Measurements from ENCODE around the gene DAP. TPM values are rescaled to one million over a fixed set of nuclear protein-coding genes. Genes with fewer than 3 reads are reported as not detected.
A peak's percentile ranks its signal among the peaks of the same experiment; 100 is the strongest.

DAP gene
- total and polyA plus RNA-seq, 5 donors, result 43.2 to 77.0 (median 55.8) TPM

GRCh38 chr5:10709933-10710332 lies 51.1 kb downstream of the DAP start:
- no peak overlapping the region for H3K27ac ChIP-seq (ENCODE audit: low read length)
- H3K4me1 ChIP-seq (ENCODE audit: control insufficient read depth, insufficient read depth, low read length), result no peaks in the 10 kb centered on the region
- H3K9me3 ChIP-seq (ENCODE audit: control insufficient read depth, low read length), result peaks cover 1% of the 10 kb centered on the region
- no peak for DNase-seq
- H3K27me3 ChIP-seq (ENCODE audit: control insufficient read depth, insufficient read depth), result no peaks in the 10 kb centered on the region
- H3K4me3 ChIP-seq (ENCODE audit: low read length), result no peak overlapping the region
- intact Hi-C loops (cut with DNase I), result loop anchor here in 1 of 4 donors (10.0 kb wide), 1 partner anchor 45 kb away; no protein-coding TSS in a partner anchor
- 77% methylated on average over 8 of the region's 8 CpGs for WGBS
- ATAC-seq, result no peak

- intact Hi-C loops (cut with DNase I), result loop anchor here in 1 of 4 donors (10.0 kb wide), 1 partner anchor 45 kb away; no protein-coding TSS in a partner anchor
- DNase-seq (no peak), ATAC-seq (no peak)
- WGBS, result 90% methylated on average over 4 of the region's 4 CpGs
- H3K27ac ChIP-seq (ENCODE audit: low read length), result no peak overlapping the region
- H3K4me1 ChIP-seq (ENCODE audit: control insufficient read depth, insufficient read depth, low read length), result no peaks in the 10 kb centered on the region
- peaks cover 1% of the 10 kb centered on the region for H3K9me3 ChIP-seq (ENCODE audit: control insufficient read depth, low read length)
- no peaks in the 10 kb centered on the region for H3K27me3 ChIP-seq (ENCODE audit: control insufficient read depth, insufficient read depth)
- no peak overlapping the region for H3K4me3 ChIP-seq (ENCODE audit: low read length)
These were observed 51.6 kb downstream of the DAP start for GRCh38 chr5:10709409-10709808.

- Histone ChIP-seq H3K9me3 (ENCODE audit: control insufficient read depth, low read length) (peaks cover 1% of the 10 kb centered on the region), H3K27ac (ENCODE audit: low read length) (no peak overlapping the region), H3K27me3 (ENCODE audit: control insufficient read depth, insufficient read depth) (no peaks in the 10 kb centered on the region), H3K4me3 (ENCODE audit: low read length) (no peak overlapping the region), H3K4me1 (ENCODE audit: control insufficient read depth, insufficient read depth, low read length) (peaks cover 2% of the 10 kb centered on the region)
- ATAC-seq (no peak), DNase-seq (no peak)
- intact Hi-C loops (cut with DNase I), result loop anchor here in 1 of 4 donors (10.0 kb wide), 1 partner anchor 46 kb away; no protein-coding TSS in a partner anchor
- WGBS, result 83% methylated on average over 10 of the region's 10 CpGs
These were observed 52.7 kb downstream of the DAP start for GRCh38 chr5:10708189-10708944.

- no peak for ATAC-seq
- H3K27me3 ChIP-seq (ENCODE audit: control insufficient read depth, insufficient read depth), result no peaks in the 10 kb centered on the region
- H3K4me3 ChIP-seq (ENCODE audit: low read length), result no peak overlapping the region
- H3K9me3 ChIP-seq (ENCODE audit: control insufficient read depth, low read length), result peaks cover 1% of the 10 kb centered on the region
- WGBS, result 92% methylated on average over 13 of the region's 13 CpGs
- peaks cover 4% of the 10 kb centered on the region for H3K4me1 ChIP-seq (ENCODE audit: control insufficient read depth, insufficient read depth, low read length)
- intact Hi-C loops (cut with DNase I), result loop anchor here in 1 of 4 donors (10.0 kb wide), 1 partner anchor 47 kb away; no protein-coding TSS in a partner anchor
- DNase-seq, result no peak
- no peak overlapping the region for H3K27ac ChIP-seq (ENCODE audit: low read length)
These were observed 53.6 kb downstream of the DAP start for GRCh38 chr5:10707198-10708142.

GRCh38 chr5:10706326-10706725 lies 54.7 kb downstream of the DAP start:
- 94% methylated on average over 4 of the region's 4 CpGs for WGBS
- H3K9me3 ChIP-seq (ENCODE audit: control insufficient read depth, low read length), result peaks cover 3% of the 10 kb centered on the region
- DNase-seq (no peak), ATAC-seq (no peak)
- H3K27me3 ChIP-seq (ENCODE audit: control insufficient read depth, insufficient read depth), result no peaks in the 10 kb centered on the region
- no peak overlapping the region for H3K4me3 ChIP-seq (ENCODE audit: low read length)
- intact Hi-C loops (cut with DNase I), result loop anchor here in 1 of 4 donors (10.0 kb wide), 1 partner anchor 48 kb away; no protein-coding TSS in a partner anchor
- peaks cover 8% of the 10 kb centered on the region for H3K4me1 ChIP-seq (ENCODE audit: control insufficient read depth, insufficient read depth, low read length)
- no peak overlapping the region for H3K27ac ChIP-seq (ENCODE audit: low read length)

GRCh38 chr5:10705747-10706146 lies 55.3 kb downstream of the DAP start:
- WGBS, result 95% methylated on average over 2 of the region's 2 CpGs
- DNase-seq (no peak), ATAC-seq (no peak)
- no peak overlapping the region for H3K27ac ChIP-seq (ENCODE audit: low read length)
- H3K27me3 ChIP-seq (ENCODE audit: control insufficient read depth, insufficient read depth), result no peaks in the 10 kb centered on the region
- intact Hi-C loops (cut with DNase I), result loop anchor here in 1 of 4 donors (10.0 kb wide), 1 partner anchor 49 kb away; no protein-coding TSS in a partner anchor
- H3K9me3 ChIP-seq (ENCODE audit: control insufficient read depth, low read length), result peaks cover 3% of the 10 kb centered on the region
- peaks cover 8% of the 10 kb centered on the region for H3K4me1 ChIP-seq (ENCODE audit: control insufficient read depth, insufficient read depth, low read length)
- no peak overlapping the region for H3K4me3 ChIP-seq (ENCODE audit: low read length)

- Histone ChIP-seq H3K4me3 (ENCODE audit: low read length) (no peak overlapping the region), H3K27me3 (ENCODE audit: control insufficient read depth, insufficient read depth) (no peaks in the 10 kb centered on the region), H3K27ac (ENCODE audit: low read length) (no peak overlapping the region), H3K9me3 (ENCODE audit: control insufficient read depth, low read length) (peaks cover 3% of the 10 kb centered on the region), H3K4me1 (ENCODE audit: control insufficient read depth, insufficient read depth, low read length) (peaks cover 8% of the 10 kb centered on the region)
- DNase-seq (no peak), ATAC-seq (peak; percentile 10 to 69)
- 58% methylated on average over 10 of the region's 10 CpGs for WGBS
- intact Hi-C loops (cut with DNase I), result loop anchor here in 1 of 4 donors (10.0 kb wide), 1 partner anchor 50 kb away; no protein-coding TSS in a partner anchor
These were observed 55.9 kb downstream of the DAP start for GRCh38 chr5:10704949-10705621.

- intact Hi-C loops (cut with DNase I), result loop anchor here in 1 of 4 donors (10.0 kb wide), 1 partner anchor 51 kb away; no protein-coding TSS in a partner anchor
- H3K9me3 ChIP-seq (ENCODE audit: control insufficient read depth, low read length), result peaks cover 5% of the 10 kb centered on the region
- no peaks in the 10 kb centered on the region for H3K27me3 ChIP-seq (ENCODE audit: control insufficient read depth, insufficient read depth)
- WGBS, result 74% methylated on average over 5 of the region's 5 CpGs
- peaks cover 8% of the 10 kb centered on the region for H3K4me1 ChIP-seq (ENCODE audit: control insufficient read depth, insufficient read depth, low read length)
- H3K4me3 ChIP-seq (ENCODE audit: low read length), result no peak overlapping the region
- H3K27ac ChIP-seq (ENCODE audit: low read length), result peak overlapping the region; percentile 1
- ATAC-seq, result peak in 1 of 2 donors; percentile 30
- DNase-seq, result peak in 2 of 3 donors; percentile 69 to 73
These were observed 57.4 kb downstream of the DAP start for GRCh38 chr5:10703676-10704075.

- intact Hi-C loops (cut with DNase I), result loop anchor here in 1 of 4 donors (10.0 kb wide), 1 partner anchor 52 kb away; no protein-coding TSS in a partner anchor
- Histone ChIP-seq H3K27ac (ENCODE audit: low read length) (peak overlapping the region; percentile 79), H3K27me3 (ENCODE audit: control insufficient read depth, insufficient read depth) (no peaks in the 10 kb centered on the region), H3K9me3 (ENCODE audit: control insufficient read depth, low read length) (peaks cover 5% of the 10 kb centered on the region), H3K4me3 (ENCODE audit: low read length) (no peak overlapping the region), H3K4me1 (ENCODE audit: control insufficient read depth, insufficient read depth, low read length) (peaks cover 8% of the 10 kb centered on the region)
- DNase-seq (no peak), ATAC-seq (peak; percentile 41 to 45)
- WGBS, result 67% methylated on average over 7 of the region's 7 CpGs
These were observed 58.0 kb downstream of the DAP start for GRCh38 chr5:10702911-10703491.
